Panc1 (cell line): Measurements from ENCODE around the gene RHOG. TPM values are rescaled to one million over a fixed set of nuclear protein-coding genes. Genes with fewer than 3 reads are reported as not detected.

Source experiments
- ATAC-seq: fragments of 200-7000 bp; cut with Tn5 transposase; 2 replicates; pipeline ENCODE4 v1.9.1; 2020; ENCODE audit warnings: mild to moderate bottlenecking, moderate library complexity
- BruUV-seq: library from RNA; stranded (reverse); fragments of 400-500 nt; replicated peaks from 2 replicates; lab custom pipeline; 2021; lab: Mats Ljungman, UMichigan
- CTCF ChIA-PET: fragments of 300-600 bp; sonication (Branson Sonifier 250); formaldehyde crosslinking; loops from one replicate; lab custom pipeline; 2022; ENCODE audit warnings: antibody characterized with exemption; lab: Charles Lee
- POLR2A ChIA-PET: fragments of 300-600 bp; sonication (Branson Sonifier 250); formaldehyde crosslinking; loops from one replicate; lab custom pipeline; 2022; ENCODE audit warnings: antibody characterized with exemption; lab: Charles Lee
- DNase-seq: peaks from one replicate; pipeline ENCODE4 v3.0.0-alpha.2; 2010; ENCODE audit warnings: low read depth, low spot score
- H3K27ac ChIP-seq: 2 replicates; pipeline ENCODE4 v1.5.1; 2011; ENCODE audit warnings: mild to moderate bottlenecking, low read length, inconsistent platforms
- H3K27me3 ChIP-seq: fragments of 200-500 bp; sonication (Bioruptor generic); 2 replicates; pipeline ENCODE4 v1.6.0; 2014; ENCODE audit warnings: low read length, inconsistent platforms; ENCODE audit not compliant: control insufficient read depth, insufficient read depth
- H3K36me3 ChIP-seq: fragments of 200-500 bp; sonication (Bioruptor generic); 2 replicates; pipeline ENCODE4 v1.5.1; 2014; ENCODE audit warnings: inconsistent platforms, mild to moderate bottlenecking, low read length, moderate library complexity; ENCODE audit not compliant: control insufficient read depth, insufficient read depth
- H3K4me1 ChIP-seq: 2 replicates; pipeline ENCODE4 v1.5.1; 2011; ENCODE audit warnings: inconsistent platforms, mild to moderate bottlenecking, low read length, moderate library complexity; ENCODE audit not compliant: control insufficient read depth, insufficient read depth
- H3K4me3 ChIP-seq, 2 experiments: 2 replicates each; pipeline ENCODE4 v1.5.1; 2011 to 2012; ENCODE audit warnings: low read depth in 2 of 2, low read length in 2 of 2, mild to moderate bottlenecking in 2 of 2, inconsistent platforms in 1 of 2, moderate library complexity in 1 of 2
- H3K9me3 ChIP-seq: fragments of 200-500 bp; sonication (Bioruptor generic); 2 replicates; pipeline ENCODE4 v1.5.1; 2014; ENCODE audit warnings: low read depth, mild to moderate bottlenecking, inconsistent platforms, low read length, moderate library complexity; ENCODE audit not compliant: control insufficient read depth, insufficient read depth
- POLR2AphosphoS5 ChIP-seq: IDR thresholded peaks from 2 replicates; pipeline ENCODE4 v1.6.1; 2012; ENCODE audit warnings: mild to moderate bottlenecking, low read depth, low read length, moderate library complexity
- SIN3A ChIP-seq: IDR thresholded peaks from 2 replicates; pipeline ENCODE4 v1.6.1; 2012; ENCODE audit warnings: low read depth, mild to moderate bottlenecking, low read length, moderate library complexity, borderline replicate concordance; ENCODE audit not compliant: insufficient read depth
- TCF7L2 ChIP-seq: IDR thresholded peaks from 2 replicates; pipeline ENCODE4 v1.6.1; 2011; ENCODE audit warnings: mild to moderate bottlenecking, low read depth, low read length, inconsistent platforms
- in situ Hi-C: cut with HindIII; loops from 2 replicates; pipeline ENCODE4 v1.10.0; 2016; ENCODE audit warnings: low sequenced_read_pairs, low pct_unique_long_range_greater_than_20kb
- intact Hi-C: fragments of 100-400 bp; cut with micrococcal nuclease; formaldehyde crosslinking; loops from one replicate; pipeline ENCODE4 v1.10.0; 2022; ENCODE audit not compliant: unreplicated experiment
- total RNA-seq: library from RNA; stranded (reverse); gene quantifications from one replicate; pipeline ENCODE4 v1.2.1, GENCODE V29; 2021; ENCODE audit not compliant: unreplicated experiment
- TF ChIP-seq, protein P1 (sequence below): fragments of 450-650 bp; IDR thresholded peaks from 2 replicates; pipeline ENCODE4 v1.5.1; 2017; ENCODE audit warnings: mild to moderate bottlenecking
- TF ChIP-seq, protein P2 (sequence below), 2 experiments: IDR thresholded peaks; 2 replicates each; pipeline ENCODE4 v1.6.1; 2011 to 2012; ENCODE audit warnings: low read depth in 2 of 2, control low read depth in 1 of 2, low read length in 1 of 2, mild to moderate bottlenecking in 1 of 2, moderate library complexity in 1 of 2; ENCODE audit not compliant: insufficient read depth in 1 of 2

Gene RHOG
- total RNA-seq, 1 experiment from 2014 or later, result 156 TPM

DNA sequence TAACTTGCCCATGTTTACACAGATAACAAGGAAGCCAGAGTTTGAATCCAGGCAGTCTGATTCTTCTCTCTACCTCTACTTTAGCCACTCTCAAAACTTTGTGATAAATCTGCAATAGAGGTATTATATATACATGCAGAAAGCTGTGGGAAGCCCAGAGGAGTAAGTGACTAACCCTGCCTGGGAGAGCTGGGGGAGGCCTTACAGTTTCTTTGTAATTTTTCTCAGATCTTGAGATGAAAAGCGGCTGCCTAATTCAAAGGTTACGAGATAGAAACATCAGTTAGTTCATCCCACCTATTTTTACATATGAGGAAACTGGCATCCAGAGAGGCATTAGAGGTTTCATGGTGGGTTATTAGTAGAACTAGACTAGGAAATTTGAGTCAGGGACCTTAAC is 19.6 kb upstream of the RHOG start:
- POLR2A ChIA-PET, result interaction anchor here (0.6 kb wide), 1 partner anchor 100 kb away, joined by 3 read pairs; no protein-coding TSS in a partner anchor
- Histone ChIP-seq H3K27ac (no peak overlapping the region), H3K36me3 (no peaks in the 10 kb centered on the region), H3K27me3 (no peaks in the 10 kb centered on the region), H3K9me3 (no peaks in the 10 kb centered on the region), H3K4me1 (peaks cover 52% of the 10 kb centered on the region), H3K4me3 (no peak overlapping the region)
- TF ChIP-seq POLR2AphosphoS5 (no peak), TCF7L2 (no peak), SIN3A (no peak)
- TF ChIP-seq, protein P1, sequence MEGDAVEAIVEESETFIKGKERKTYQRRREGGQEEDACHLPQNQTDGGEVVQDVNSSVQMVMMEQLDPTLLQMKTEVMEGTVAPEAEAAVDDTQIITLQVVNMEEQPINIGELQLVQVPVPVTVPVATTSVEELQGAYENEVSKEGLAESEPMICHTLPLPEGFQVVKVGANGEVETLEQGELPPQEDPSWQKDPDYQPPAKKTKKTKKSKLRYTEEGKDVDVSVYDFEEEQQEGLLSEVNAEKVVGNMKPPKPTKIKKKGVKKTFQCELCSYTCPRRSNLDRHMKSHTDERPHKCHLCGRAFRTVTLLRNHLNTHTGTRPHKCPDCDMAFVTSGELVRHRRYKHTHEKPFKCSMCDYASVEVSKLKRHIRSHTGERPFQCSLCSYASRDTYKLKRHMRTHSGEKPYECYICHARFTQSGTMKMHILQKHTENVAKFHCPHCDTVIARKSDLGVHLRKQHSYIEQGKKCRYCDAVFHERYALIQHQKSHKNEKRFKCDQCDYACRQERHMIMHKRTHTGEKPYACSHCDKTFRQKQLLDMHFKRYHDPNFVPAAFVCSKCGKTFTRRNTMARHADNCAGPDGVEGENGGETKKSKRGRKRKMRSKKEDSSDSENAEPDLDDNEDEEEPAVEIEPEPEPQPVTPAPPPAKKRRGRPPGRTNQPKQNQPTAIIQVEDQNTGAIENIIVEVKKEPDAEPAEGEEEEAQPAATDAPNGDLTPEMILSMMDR, result no peak
- TF ChIP-seq, protein P2, sequence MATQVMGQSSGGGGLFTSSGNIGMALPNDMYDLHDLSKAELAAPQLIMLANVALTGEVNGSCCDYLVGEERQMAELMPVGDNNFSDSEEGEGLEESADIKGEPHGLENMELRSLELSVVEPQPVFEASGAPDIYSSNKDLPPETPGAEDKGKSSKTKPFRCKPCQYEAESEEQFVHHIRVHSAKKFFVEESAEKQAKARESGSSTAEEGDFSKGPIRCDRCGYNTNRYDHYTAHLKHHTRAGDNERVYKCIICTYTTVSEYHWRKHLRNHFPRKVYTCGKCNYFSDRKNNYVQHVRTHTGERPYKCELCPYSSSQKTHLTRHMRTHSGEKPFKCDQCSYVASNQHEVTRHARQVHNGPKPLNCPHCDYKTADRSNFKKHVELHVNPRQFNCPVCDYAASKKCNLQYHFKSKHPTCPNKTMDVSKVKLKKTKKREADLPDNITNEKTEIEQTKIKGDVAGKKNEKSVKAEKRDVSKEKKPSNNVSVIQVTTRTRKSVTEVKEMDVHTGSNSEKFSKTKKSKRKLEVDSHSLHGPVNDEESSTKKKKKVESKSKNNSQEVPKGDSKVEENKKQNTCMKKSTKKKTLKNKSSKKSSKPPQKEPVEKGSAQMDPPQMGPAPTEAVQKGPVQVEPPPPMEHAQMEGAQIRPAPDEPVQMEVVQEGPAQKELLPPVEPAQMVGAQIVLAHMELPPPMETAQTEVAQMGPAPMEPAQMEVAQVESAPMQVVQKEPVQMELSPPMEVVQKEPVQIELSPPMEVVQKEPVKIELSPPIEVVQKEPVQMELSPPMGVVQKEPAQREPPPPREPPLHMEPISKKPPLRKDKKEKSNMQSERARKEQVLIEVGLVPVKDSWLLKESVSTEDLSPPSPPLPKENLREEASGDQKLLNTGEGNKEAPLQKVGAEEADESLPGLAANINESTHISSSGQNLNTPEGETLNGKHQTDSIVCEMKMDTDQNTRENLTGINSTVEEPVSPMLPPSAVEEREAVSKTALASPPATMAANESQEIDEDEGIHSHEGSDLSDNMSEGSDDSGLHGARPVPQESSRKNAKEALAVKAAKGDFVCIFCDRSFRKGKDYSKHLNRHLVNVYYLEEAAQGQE (IDR thresholded peaks at IDR 0.05; ENCODE audit: insufficient read depth in 1 of 2, low read depth in 2 of 2, low read length in 1 of 2), result no peak
- CTCF ChIA-PET, result interaction anchor here (0.6 to 3.7 kb wide), 2 partner anchors 11 to 13 kb away, joined by 4 to 14 read pairs; no protein-coding TSS in a partner anchor
- ATAC-seq, result no peak
- no peak for DNase-seq
- TSS peak; percentile 3 for BruUV-seq
- in situ Hi-C loops (no loop called here), intact Hi-C loops (no loop called here)

GRCh38 chr11:3859373-3859881 is 18.7 kb upstream of the RHOG start:
- no peak for ATAC-seq
- intact Hi-C loops, result loop anchor here (10.0 kb wide), 1 partner anchor 455 kb away; no protein-coding TSS in a partner anchor

More at GRCh38 chr11:3859373-3859881, 18.7 kb upstream of the RHOG start:
- ChIA-PET CTCF (interaction anchor here (0.9 to 3.7 kb wide), 3 partner anchors 10 to 18 kb away, joined by 4 to 14 read pairs (median 10); no protein-coding TSS in a partner anchor), POLR2A (no interaction called here)
- TF ChIP-seq, protein P2 (IDR thresholded peaks at IDR 0.05; ENCODE audit: insufficient read depth in 1 of 2, low read depth in 2 of 2, low read length in 1 of 2), result no peak
- TF ChIP-seq, protein P1, result no peak
- TF ChIP-seq SIN3A (no peak), TCF7L2 (no peak), POLR2AphosphoS5 (no peak)
- in situ Hi-C loops, result no loop called here
- BruUV-seq, result no TSS peak
- H3K27ac ChIP-seq, result no peak overlapping the region
- no peak for DNase-seq
- H3K4me3 ChIP-seq, result no peak overlapping the region
- H3K4me1 ChIP-seq, result peaks cover 49% of the 10 kb centered on the region
- no peaks in the 10 kb centered on the region for H3K27me3 ChIP-seq
- no peaks in the 10 kb centered on the region for H3K36me3 ChIP-seq
- no peaks in the 10 kb centered on the region for H3K9me3 ChIP-seq
